Kidney glomerular epithelial cell (primary cell): ENCODE data around the gene NPC1.
"Not testable (repeated sequence)": the region's sequence is repeated elsewhere in the genome, so short reads cannot be mapped to it uniquely, and the experiment has no call there.

Experiments
- DNase-seq: peaks from one replicate; lab custom pipeline; 2025; lab: John Stamatoyannopoulos, UW

NPC1 gene

DNA sequence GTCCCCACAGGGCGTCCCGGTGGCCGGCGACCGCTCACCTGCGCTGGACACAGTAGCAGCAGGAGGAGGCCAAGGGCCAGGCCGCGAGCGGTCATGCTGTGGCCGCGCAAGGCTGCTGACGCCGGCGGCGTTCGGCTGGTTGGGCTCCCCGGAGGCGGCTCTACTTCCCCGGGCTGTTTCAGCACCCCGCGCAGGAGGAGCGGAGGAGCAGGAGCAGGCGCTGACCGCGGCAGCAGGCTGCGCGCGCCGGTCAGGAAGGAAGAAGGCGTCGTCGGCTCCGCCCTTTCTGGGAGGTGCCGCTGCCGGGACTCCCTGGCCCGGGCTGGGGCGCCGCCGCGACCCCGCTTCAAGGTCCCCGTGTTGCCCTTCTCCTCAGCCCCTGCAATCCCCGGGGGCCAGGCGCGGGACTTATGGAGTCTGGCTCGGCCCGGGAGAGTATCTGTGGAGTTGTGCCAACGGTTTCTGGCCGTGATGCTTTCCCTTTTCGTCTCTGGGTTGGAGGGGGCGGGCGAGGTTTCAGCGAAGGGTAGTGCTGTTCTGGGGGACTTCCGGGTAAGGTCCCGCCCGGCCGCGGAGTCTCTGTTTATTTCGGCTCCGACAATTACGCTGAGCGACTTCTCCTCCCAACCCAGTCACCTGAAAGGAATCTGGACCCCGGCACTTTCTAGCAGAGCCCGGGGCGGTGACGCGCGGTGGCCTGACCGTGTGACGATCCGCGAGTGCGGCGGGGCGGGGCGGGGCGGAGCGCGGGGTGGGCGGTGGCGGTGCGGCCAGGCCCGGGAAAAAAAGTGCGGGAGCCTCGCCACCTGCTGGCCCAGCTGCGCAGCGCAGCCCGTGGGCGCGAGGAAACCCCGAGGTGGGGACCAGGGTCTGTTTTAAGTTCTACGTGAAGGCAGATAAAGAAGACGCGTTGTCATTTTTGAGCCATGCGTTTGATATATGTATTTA is at the start of gene NPC1:
Gene NPC1, minus strand, starts transcription at position 258 of the 948 bp plus-strand sequence. Its CDS starts 163 bp downstream, at position 95.
- peak; percentile 90 for DNase-seq

DNA sequence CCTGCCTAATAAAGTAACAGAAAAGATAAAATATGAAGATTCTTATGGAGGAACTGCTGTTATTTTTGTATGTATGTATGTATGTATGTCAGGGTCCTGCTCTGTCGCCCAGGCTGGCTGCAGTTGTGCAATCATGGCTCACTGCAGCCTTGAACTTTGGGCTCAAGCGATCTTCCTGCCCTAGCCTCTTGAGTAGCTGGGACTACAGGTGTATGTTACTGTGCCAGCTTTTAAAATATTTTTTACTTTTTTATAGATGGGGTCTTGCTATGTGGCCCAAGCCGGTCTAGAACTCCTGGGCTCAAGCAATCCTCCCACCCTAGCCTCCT is 49.7 kb upstream of the NPC1 start:
- DNase-seq, result no peak

DNA sequence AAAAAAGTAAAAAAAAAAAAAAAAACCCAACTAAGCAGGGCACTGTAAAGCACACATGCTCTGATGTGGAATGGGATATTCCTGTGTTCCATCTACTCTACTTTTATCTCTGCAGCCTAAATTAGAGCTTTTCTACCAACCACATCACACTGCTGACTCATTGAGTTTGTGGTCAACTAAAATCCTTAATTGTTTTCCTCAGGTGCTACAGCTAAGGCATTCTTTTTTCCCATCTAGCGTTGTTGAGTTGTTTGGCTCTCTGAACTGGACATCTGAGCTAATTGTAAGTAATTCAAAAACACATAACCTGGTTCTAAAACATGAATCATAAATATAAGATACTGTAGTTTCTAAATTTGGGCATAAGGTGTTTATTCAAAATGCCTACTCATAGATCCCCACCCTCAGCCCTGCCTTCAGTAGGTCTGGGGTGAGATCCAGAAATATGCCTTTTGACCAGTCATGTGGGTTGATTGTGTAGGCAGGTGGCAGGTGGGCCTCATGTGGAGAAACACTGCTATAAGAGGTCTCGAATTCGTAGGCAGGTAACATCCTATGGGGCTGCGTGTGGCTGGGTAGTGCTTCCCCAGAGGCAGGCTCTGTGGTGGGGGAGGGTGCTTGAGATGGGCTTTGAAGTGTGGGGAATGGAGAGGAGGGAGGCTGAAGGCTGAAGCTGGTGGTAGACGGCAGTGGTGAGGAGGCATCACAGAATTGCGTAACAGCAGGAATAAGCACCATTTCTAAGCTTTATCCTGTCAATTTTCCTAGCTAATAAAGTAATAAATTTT is 49.2 kb upstream of the NPC1 start:
- DNase-seq, result no peak

- DNase-seq, result no peak
Measured at GRCh38 chr18:23634692-23635091, 48.4 kb upstream of the NPC1 start.

DNA sequence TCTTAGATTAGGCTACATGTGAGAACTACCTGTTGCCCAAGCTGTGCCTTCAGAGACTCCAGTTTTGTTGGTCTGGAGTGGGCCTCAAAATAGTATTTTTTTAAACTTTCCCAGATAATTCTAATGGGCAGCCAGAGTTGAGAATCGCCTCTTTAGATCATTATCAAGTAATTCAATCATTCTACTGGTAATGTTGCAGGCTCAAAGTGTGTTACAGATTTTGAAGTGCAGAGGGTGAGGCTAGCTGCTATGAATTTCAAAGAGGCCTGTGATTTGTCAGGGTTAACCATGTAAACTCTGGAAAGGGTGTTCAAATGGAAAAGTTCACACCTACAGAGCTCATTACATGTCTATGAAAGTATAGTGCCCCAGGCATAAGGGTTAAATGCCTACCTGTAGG is 46.3 kb upstream of the NPC1 start:
- DNase-seq, result no peak

DNA sequence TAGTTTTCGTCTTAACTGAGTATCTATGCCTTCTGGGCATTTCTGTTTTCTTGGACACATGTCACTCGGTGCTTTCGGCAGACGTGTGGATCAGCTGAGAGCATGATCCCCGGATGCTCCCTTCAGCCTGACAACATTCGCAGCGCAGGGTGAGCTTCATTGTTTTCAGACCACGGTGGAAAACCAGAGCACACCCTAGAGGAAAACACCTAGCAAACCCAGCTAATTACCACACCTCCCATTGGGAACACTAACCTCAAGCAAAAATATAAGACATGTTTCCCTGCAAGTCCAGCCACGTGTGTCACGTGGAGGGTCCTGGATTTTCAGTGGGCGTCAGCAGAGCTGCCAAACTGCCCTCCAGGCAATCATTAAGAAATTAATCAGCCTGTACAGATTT is 45.4 kb upstream of the NPC1 start:
- no peak for DNase-seq

DNA sequence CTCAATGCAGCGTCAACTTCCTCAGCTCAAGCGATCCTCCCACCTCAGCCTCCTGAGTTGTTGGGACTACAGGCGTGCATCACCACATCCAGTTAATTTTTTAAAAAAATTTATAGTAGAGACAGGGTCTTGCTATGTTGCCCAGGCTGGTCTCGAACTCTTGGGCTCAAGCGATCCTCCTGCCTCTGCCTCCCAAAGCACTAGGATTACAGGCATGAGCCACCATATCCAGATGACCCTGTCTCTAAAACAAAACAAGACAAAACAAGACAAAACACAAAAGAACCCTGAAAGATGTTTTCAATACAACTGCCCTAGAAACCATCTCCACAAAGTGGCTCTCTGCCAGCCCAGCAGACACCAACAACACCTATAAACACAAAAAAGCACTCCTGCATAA is 45.0 kb upstream of the NPC1 start:
- DNase-seq, result no peak

DNA sequence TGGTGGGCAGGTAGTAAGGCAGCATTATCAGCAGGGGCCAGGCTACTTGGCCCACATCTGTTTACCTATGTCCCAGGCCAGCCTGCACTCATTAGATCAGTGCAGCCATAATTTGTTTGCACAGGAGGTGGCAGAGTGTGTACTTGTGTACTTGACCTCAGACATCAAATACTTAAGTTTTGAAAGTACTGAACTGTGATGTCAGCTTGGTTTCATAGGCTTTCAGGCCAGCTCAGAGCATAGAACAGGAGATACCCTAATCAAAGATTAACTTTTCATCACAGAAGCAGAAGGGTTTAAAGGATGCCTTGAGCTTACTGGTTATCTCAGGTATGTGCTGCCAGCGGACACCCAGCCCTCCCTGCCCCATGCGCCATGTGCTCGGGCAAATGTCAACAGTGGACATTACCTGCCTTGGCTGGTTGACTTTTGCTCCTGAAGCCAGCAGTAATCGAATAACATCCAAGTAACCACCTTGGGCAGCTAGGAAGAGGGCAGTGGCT is 43.2 kb upstream of the NPC1 start:
- peak; percentile 82 for DNase-seq

GRCh38 chr18:23627970-23628369 is 41.7 kb upstream of the NPC1 start:
- no peak for DNase-seq

- peak; percentile 84 for DNase-seq
Measured at GRCh38 chr18:23627321-23627720, 41.0 kb upstream of the NPC1 start.

GRCh38 chr18:23626451-23627279 is 40.4 kb upstream of the NPC1 start:
- peak; percentile 41 for DNase-seq

GRCh38 chr18:23623040-23623439 is 36.7 kb upstream of the NPC1 start:
- DNase-seq, result no peak

- DNase-seq, result no peak
Measured at GRCh38 chr18:23619388-23619881, 33.1 kb upstream of the NPC1 start.

- no peak for DNase-seq
Measured at GRCh38 chr18:23618862-23619387, 32.6 kb upstream of the NPC1 start.

DNA sequence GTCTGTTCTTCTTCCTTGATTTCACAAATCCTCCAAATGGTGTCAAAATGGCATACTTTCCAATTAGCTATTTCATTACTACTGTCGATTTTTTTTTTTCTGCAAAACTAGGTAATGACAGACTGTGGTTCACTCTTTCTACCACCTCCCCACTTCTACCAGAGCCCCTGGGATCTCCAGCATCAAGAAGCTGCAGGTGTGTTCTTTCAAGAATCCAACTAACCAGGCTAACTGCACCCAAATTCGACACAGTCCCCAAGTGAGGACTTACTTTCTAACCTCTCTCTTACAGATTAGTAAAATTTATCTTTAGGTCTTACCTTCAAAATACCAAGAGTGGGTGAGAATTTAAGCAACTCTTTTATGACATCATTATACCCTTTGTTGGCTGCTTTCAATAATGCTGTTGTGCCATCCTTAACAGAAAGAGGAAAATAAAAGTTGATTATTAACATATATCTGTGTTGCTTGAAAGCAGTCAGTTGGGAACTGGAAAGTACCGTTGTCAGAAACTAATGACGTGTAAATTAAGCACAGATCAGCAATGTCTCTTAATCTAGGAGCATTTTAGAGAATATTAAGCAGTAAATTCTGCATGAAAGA is 31.2 kb upstream of the NPC1 start:
- peak; percentile 89 for DNase-seq

GRCh38 chr18:23616258-23616657 is 30.0 kb upstream of the NPC1 start:
- no peak for DNase-seq

DNA sequence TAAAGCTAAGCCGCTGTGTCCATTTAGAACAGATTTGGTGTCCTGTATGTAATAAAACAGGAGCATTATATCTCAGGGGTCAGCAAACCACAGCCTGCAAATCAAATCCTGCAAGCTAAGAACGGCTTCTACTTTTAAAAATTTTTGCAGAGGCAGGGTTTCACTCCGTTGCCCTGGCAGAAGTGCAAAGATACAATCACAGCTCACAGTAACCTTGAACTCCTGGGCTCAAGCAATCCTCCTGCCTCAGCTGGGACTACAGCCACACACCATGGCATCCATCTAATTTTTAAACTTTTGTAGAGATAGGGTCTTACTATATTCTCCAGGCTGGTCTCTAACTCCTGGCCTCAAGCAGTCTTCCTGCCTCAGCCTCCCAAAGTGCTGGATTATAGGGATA is 28.6 kb upstream of the NPC1 start:
- no peak for DNase-seq

DNA sequence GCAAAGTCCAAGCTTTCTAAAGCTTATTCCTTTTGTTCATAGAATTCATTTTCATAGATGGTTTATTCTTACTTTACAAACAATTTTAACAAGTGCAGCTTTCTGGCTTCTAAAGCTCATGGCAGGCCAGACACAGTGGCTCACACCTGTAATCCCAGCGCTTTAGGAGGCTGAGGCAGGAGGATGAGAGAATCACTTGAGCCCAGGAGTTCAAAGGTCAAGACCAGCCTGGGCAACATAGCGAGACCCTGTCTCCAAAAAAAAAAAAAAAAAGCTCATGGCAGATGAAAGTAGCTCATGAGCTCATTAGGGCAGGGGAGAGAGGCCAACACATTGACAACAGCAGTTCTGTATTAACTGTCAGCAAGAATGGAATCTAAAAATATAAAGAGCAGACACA is 28.1 kb upstream of the NPC1 start:
- DNase-seq, result no peak

- not testable (repeated sequence) for DNase-seq
Measured at GRCh38 chr18:23613091-23613475, 26.8 kb upstream of the NPC1 start.

DNA sequence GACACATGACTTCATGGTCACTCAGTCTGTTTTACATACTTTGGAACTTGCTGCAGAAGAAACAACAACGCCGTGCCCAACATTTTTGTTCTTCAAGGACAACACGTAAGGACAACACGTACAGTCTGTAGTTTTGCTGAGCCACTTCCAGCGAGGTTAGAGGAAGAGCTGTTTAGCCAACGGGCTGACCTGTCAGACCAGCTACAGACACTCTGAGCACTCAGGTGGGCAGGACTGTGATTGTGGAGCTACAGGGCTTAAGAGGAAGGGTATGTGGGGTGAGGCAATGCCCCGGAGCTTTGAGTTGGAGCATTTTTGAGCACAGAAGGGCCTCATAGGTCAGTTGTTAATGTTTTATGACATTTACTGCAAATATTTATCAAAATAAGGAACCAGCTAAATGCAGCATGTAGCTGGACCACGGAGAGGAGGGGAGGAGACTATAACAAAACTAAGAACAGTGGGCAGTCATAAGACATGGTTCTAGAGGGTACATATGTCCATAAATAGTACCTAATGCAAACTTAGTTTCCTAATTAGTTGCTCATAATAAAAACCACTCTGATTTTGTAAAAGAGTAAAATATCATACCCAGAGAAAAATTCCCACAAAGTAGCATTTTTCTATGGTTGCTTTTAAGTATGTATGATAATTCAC is 26.3 kb upstream of the NPC1 start:
- DNase-seq, result no peak
